CD4-positive, alpha-beta memory T cell (primary cell): ENCODE results near the gene PROK1. TPM values are rescaled to one million over a fixed set of nuclear protein-coding genes. Genes with fewer than 3 reads are reported as not detected.

ENCODE experiments used
- CTCF ChIA-PET: fragments of 350-600 bp; sonication (Branson Sonifier 250); formaldehyde crosslinking; loops from one replicate; lab custom pipeline; 2021; ENCODE audit warnings: inconsistent platforms; ENCODE audit not compliant: partially characterized antibody; lab: Charles Lee
- POLR2A ChIA-PET: fragments of 350-600 bp; sonication (Branson Sonifier 250); formaldehyde crosslinking; loops from one replicate; lab custom pipeline; 2021; ENCODE audit not compliant: partially characterized antibody; lab: Charles Lee
- DNase-seq, 5 donors: peaks; one replicate each; pipeline versions ENCODE4 v3.0.0 to v3.0.0-alpha.2; 2020 to 2022; ENCODE audit warnings: mixed read lengths in 1 of 5
- H3K27ac ChIP-seq: one replicate; pipeline ENCODE4 v1.7.0; 2013; ENCODE audit warnings: low read depth, low read length
- H3K27me3 ChIP-seq: 2 replicates; pipeline ENCODE4 v1.7.0; 2013; ENCODE audit warnings: mild to moderate bottlenecking, low read length, moderate library complexity; ENCODE audit not compliant: insufficient read depth
- H3K36me3 ChIP-seq: 2 replicates; pipeline ENCODE4 v1.7.0; 2013; ENCODE audit warnings: mild to moderate bottlenecking, low read length, moderate library complexity; ENCODE audit not compliant: insufficient read depth
- H3K4me1 ChIP-seq: 2 replicates; pipeline ENCODE4 v1.7.0; 2013; ENCODE audit warnings: mild to moderate bottlenecking, low read length, moderate library complexity; ENCODE audit not compliant: insufficient read depth
- H3K4me3 ChIP-seq, 2 donors: one replicate each; pipeline ENCODE4 v1.7.0; 2013; ENCODE audit warnings: low read length in 2 of 2, mild to moderate bottlenecking in 1 of 2
- H3K9me3 ChIP-seq, 2 donors: one replicate each; pipeline ENCODE4 v1.7.0; 2013; ENCODE audit warnings: low read length in 2 of 2, control low read depth in 1 of 2; ENCODE audit not compliant: control insufficient read depth in 1 of 2
- H3K27ac Mint-ChIP-seq, 7 donors: one replicate each; pipeline ENCODE4 v1.8.0; 2020 to 2021; ENCODE audit warnings: mixed read lengths in 7 of 7, mild to moderate bottlenecking in 6 of 7, inconsistent platforms in 3 of 7, moderate library complexity in 3 of 7
- H3K27me3 Mint-ChIP-seq, 2 donors: one replicate each; pipeline ENCODE4 v1.8.0; 2020 to 2021; ENCODE audit warnings: mixed read lengths in 2 of 2
- H3K36me3 Mint-ChIP-seq, 2 donors: one replicate each; pipeline ENCODE4 v1.8.0; 2020 to 2021; ENCODE audit warnings: mixed read lengths in 2 of 2, inconsistent platforms in 1 of 2, mild to moderate bottlenecking in 1 of 2
- H3K4me1 Mint-ChIP-seq, 4 donors: one replicate each; pipeline ENCODE4 v1.8.0; 2020 to 2021; ENCODE audit warnings: mixed read lengths in 4 of 4, mild to moderate bottlenecking in 1 of 4
- H3K4me3 Mint-ChIP-seq, 8 donors: one replicate each; pipeline ENCODE4 v1.8.0; 2020 to 2021; ENCODE audit warnings: mixed read lengths in 8 of 8, mild to moderate bottlenecking in 7 of 8, moderate library complexity in 6 of 8, inconsistent platforms in 3 of 8
- H3K9me3 Mint-ChIP-seq, 8 donors: one replicate each; pipeline ENCODE4 v1.8.0; 2020 to 2021; ENCODE audit warnings: mixed read lengths in 8 of 8, mild to moderate bottlenecking in 5 of 8, inconsistent platforms in 3 of 8, moderate library complexity in 1 of 8
- intact Hi-C: fragments of 100-400 bp; cut with micrococcal nuclease; formaldehyde crosslinking; loops from one replicate; pipeline ENCODE4 v1.15.1; 2023
- polyA plus RNA-seq, 2 donors: library from polyadenylated mRNA; unstranded; fragments of 300-500 nt; fragmentation: Illumina TruSeq; gene quantifications; one replicate each; pipeline ENCODE4 v1.2.3, GENCODE V29; 2021
- total RNA-seq, 2 experiments: library from RNA; stranded (reverse); gene quantifications; one replicate each; pipeline ENCODE4 v1.2.3, GENCODE V29; 2021

PROK1 gene
- total and polyA plus RNA-seq, 4 experiments from 2014 or later, result not detected

DNA sequence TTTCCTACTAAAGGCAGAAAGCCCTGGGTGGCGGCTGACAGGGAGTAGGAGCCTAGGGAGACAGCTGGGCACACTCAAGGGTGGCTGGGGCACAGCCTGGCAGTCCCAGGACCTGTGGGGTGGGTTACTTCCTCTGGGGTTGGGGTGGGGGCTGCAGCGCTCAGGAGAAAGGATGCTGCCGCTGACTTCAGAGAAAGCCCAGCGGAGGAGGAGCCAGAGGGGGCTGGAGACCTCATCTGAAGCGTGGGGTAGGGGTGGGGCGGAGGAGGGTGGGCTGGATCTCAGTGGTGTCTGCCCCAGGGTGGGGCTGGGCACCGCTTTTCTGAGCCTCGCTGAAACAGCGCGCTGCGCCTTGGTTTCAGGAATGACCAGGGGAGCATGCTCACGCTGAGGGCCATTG is 37.2 kb downstream of the PROK1 start:
- Histone ChIP-seq H3K4me1 (no peaks in the 10 kb centered on the region), H3K27ac (no peak overlapping the region), H3K4me3 (no peak overlapping the region), H3K27me3 (no peaks in the 10 kb centered on the region), H3K9me3 (no peaks in the 10 kb centered on the region), H3K36me3 (no peaks in the 10 kb centered on the region)
- ChIA-PET POLR2A (no interaction called here), CTCF (interaction anchor here (3.7 kb wide), 1 partner anchor 8 kb away, joined by 17 read pairs; no protein-coding TSS in a partner anchor)
- peaks cover 0 to 3% (median 2%) of the 10 kb centered on the region in 4 donors for H3K4me1 Mint-ChIP-seq
- DNase-seq, result no peak
- intact Hi-C loops, result no loop called here
- H3K27me3 Mint-ChIP-seq, result peaks cover 15 to 18% of the 10 kb centered on the region in 2 donors
- H3K9me3 Mint-ChIP-seq, result no peaks in the 10 kb centered on the region
- no peaks in the 10 kb centered on the region for H3K36me3 Mint-ChIP-seq
- H3K27ac Mint-ChIP-seq, result no peak overlapping the region
- no peak overlapping the region for H3K4me3 Mint-ChIP-seq

DNA sequence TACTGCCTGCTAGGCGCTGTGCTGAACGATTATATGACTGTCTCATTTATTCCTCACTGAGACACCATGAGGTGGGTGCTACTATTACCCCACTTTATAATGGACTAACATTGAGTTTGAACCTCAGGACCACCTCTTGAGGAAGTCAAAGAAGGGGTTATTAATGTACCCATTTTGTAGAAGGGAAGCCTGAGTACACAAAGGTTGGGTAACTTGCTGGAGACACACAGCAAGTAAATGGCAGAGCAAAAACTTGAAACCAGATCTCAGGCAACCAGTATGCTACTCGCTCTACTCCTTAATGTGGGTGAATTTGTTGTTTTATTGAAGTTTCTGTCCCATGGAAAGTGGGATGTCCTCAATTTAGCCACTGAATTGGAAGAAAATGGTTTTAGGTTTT is 37.9 kb downstream of the PROK1 start:
- no peaks in the 10 kb centered on the region for H3K36me3 Mint-ChIP-seq
- no peaks in the 10 kb centered on the region for H3K4me1 ChIP-seq
- CTCF ChIA-PET, result no interaction called here

DNA sequence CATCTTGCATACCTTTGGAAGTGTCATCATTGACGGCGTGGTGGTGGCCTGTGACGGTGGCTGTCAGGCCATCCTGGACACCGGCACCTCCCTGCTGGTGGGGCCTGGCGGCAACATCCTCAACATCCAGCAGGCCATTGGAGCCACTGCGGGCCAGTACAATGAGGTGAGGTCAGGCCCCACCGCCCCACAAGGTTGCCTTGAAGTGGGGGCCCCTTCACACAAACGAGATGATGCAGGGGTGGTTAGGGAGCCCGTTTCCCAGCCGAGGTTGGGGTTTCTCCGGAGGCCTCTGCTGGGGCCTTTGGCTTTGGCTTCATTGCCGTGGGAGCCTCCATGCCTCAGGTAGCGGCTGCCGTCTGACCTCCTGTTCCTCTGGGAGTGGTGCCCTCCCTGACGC is 38.5 kb downstream of the PROK1 start:
- no peaks in the 10 kb centered on the region for H3K4me1 Mint-ChIP-seq
- POLR2A ChIA-PET, result no interaction called here
- Histone ChIP-seq H3K4me3 (no peak overlapping the region), H3K27ac (no peak overlapping the region), H3K4me1 (no peaks in the 10 kb centered on the region), H3K27me3 (no peaks in the 10 kb centered on the region), H3K36me3 (no peaks in the 10 kb centered on the region), H3K9me3 (no peaks in the 10 kb centered on the region)
- no peak overlapping the region for H3K27ac Mint-ChIP-seq
- CTCF ChIA-PET, result interaction anchor here (1.0 to 2.6 kb wide), 2 partner anchors 9 to 282 kb away, joined by 3 to 6 read pairs; no protein-coding TSS in a partner anchor
- intact Hi-C loops, result no loop called here
- H3K27me3 Mint-ChIP-seq, result peaks cover 9 to 16% of the 10 kb centered on the region in 2 donors
- H3K9me3 Mint-ChIP-seq, result no peaks in the 10 kb centered on the region
- no peaks in the 10 kb centered on the region for H3K36me3 Mint-ChIP-seq
- DNase-seq, result no peak
- no peak overlapping the region for H3K4me3 Mint-ChIP-seq

More for the DNA sequence above, 37.9 kb downstream of the PROK1 start:
- H3K36me3 ChIP-seq, result no peaks in the 10 kb centered on the region
- DNase-seq, result no peak
- H3K9me3 ChIP-seq, result no peaks in the 10 kb centered on the region
- H3K27me3 Mint-ChIP-seq, result peaks cover 10 to 16% of the 10 kb centered on the region in 2 donors
- no peaks in the 10 kb centered on the region for H3K9me3 Mint-ChIP-seq
- intact Hi-C loops, result no loop called here
- H3K4me3 ChIP-seq, result no peak overlapping the region
- H3K27ac ChIP-seq, result no peak overlapping the region
- no peak overlapping the region for H3K27ac Mint-ChIP-seq
- H3K27me3 ChIP-seq, result no peaks in the 10 kb centered on the region
- H3K4me1 Mint-ChIP-seq, result no peaks in the 10 kb centered on the region
- POLR2A ChIA-PET, result no interaction called here
- H3K4me3 Mint-ChIP-seq, result no peak overlapping the region

DNA sequence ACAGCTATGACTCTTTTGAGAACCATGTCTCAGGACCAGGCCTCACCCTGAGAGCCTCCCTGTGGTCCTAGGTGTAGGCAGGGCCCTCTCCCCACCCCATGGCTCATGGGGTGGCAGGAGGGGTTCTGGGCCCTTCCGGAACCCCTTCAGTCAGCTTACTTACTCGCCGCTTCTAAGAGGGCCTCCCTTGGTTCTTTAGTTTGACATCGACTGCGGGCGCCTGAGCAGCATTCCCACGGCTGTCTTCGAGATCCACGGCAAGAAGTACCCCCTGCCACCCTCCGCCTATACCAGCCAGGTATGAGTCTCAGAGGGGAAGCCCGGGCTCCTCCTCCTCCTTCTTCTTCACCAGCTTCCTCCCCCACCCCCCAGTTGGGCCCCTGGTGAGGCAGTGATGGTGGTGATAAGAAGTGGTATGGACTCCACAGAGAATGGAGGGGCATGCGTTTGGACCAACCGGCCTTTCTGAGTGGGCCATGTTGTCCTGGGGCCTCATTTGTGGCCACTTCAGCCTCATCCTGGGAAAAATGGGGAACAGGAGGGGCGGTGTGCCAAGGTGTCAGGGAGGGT is 39.1 kb downstream of the PROK1 start:
- no peaks in the 10 kb centered on the region for H3K9me3 Mint-ChIP-seq
- intact Hi-C loops, result no loop called here
- no peak overlapping the region for H3K4me3 ChIP-seq

DNA sequence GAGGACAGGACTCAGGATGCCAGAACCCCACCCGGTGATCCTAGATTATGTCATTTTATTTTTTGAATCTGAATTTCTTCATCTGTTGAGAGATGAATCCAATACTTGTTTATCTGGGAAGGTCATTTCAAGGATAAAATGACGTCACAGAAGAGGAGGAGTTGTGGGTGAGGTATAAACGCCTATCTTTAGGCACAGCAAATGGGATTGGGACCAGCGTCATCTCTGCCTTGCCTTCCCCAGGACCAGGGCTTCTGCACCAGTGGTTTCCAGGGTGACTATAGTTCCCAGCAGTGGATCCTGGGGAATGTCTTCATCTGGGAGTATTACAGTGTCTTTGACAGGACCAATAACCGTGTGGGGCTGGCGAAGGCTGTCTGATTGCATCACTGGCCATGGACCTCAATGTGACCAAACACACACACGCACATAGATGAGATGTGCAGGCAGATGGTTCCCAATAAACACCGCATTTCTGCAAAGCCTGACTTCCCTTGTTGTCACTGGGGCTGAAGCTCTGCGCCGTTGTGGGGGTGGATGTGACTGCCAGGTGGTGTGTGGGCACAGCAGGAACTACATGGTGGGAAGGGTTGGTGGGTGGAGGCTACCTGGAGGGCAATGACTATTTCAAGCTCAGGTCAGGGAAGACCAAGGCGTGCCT is 40.0 kb downstream of the PROK1 start:
- H3K9me3 Mint-ChIP-seq, result no peaks in the 10 kb centered on the region
- H3K27ac Mint-ChIP-seq, result peak overlapping the region in 1 of 7 donors; percentile 3
- H3K36me3 ChIP-seq, result no peaks in the 10 kb centered on the region
- no peak overlapping the region for H3K4me3 ChIP-seq
- POLR2A ChIA-PET, result no interaction called here
- H3K27me3 ChIP-seq, result no peaks in the 10 kb centered on the region
- no peaks in the 10 kb centered on the region for H3K4me1 ChIP-seq
- no peaks in the 10 kb centered on the region for H3K36me3 Mint-ChIP-seq
- H3K9me3 ChIP-seq, result no peaks in the 10 kb centered on the region
- H3K27ac ChIP-seq, result no peak overlapping the region
- DNase-seq, result no peak
- H3K4me1 Mint-ChIP-seq, result no peaks in the 10 kb centered on the region
- peaks cover 2 to 8% of the 10 kb centered on the region in 2 donors for H3K27me3 Mint-ChIP-seq
- CTCF ChIA-PET, result interaction anchor here (2.6 kb wide), 1 partner anchor 283 kb away, joined by 6 read pairs; no protein-coding TSS in a partner anchor
- no peak overlapping the region for H3K4me3 Mint-ChIP-seq
- intact Hi-C loops, result no loop called here

More for the DNA sequence above, 39.1 kb downstream of the PROK1 start:
- Histone ChIP-seq H3K27me3 (no peaks in the 10 kb centered on the region), H3K4me1 (no peaks in the 10 kb centered on the region), H3K9me3 (no peaks in the 10 kb centered on the region), H3K27ac (no peak overlapping the region), H3K36me3 (no peaks in the 10 kb centered on the region)
- H3K27me3 Mint-ChIP-seq, result peaks cover 7 to 12% of the 10 kb centered on the region in 2 donors
- DNase-seq, result no peak
- ChIA-PET CTCF (interaction anchor here (1.0 to 2.6 kb wide), 2 partner anchors 10 to 282 kb away, joined by 3 to 6 read pairs; no protein-coding TSS in a partner anchor), POLR2A (no interaction called here)
- no peak overlapping the region for H3K4me3 Mint-ChIP-seq
- no peaks in the 10 kb centered on the region for H3K4me1 Mint-ChIP-seq
- H3K27ac Mint-ChIP-seq, result no peak overlapping the region
- H3K36me3 Mint-ChIP-seq, result no peaks in the 10 kb centered on the region

DNA sequence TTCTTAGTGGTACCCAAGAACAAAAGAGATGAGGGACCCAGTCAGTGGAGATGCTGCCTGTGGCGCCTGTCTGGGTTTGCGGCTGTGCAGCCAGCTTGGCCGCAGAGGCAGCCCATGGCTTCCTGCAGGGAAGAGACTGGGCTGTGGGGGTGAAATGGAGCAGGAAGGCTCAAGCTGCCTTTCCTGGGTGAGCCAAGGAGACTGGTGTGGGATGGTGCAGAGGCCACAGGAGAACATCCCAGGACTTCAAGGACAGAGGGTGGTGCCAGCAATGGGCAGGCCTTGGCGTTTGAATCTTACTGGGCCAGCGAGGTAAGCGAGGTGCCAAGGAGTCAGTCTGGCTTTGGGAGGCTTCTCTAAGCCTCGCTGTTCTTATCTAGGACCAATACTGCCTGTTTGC is 41.6 kb downstream of the PROK1 start:
- peaks cover 2 to 4% of the 10 kb centered on the region in 2 donors for H3K27me3 Mint-ChIP-seq
- no peak overlapping the region for H3K27ac Mint-ChIP-seq
- no peaks in the 10 kb centered on the region for H3K9me3 Mint-ChIP-seq
- Histone ChIP-seq H3K9me3 (no peaks in the 10 kb centered on the region), H3K27ac (no peak overlapping the region), H3K27me3 (no peaks in the 10 kb centered on the region), H3K4me1 (no peaks in the 10 kb centered on the region), H3K36me3 (no peaks in the 10 kb centered on the region), H3K4me3 (no peak overlapping the region)
- H3K36me3 Mint-ChIP-seq, result no peaks in the 10 kb centered on the region
- intact Hi-C loops, result no loop called here
- no peak for DNase-seq
- ChIA-PET CTCF (interaction anchor here (0.9 kb wide), 1 partner anchor 49 kb away, joined by 3 read pairs; no protein-coding TSS in a partner anchor), POLR2A (no interaction called here)
- no peaks in the 10 kb centered on the region for H3K4me1 Mint-ChIP-seq
- no peak overlapping the region for H3K4me3 Mint-ChIP-seq

DNA sequence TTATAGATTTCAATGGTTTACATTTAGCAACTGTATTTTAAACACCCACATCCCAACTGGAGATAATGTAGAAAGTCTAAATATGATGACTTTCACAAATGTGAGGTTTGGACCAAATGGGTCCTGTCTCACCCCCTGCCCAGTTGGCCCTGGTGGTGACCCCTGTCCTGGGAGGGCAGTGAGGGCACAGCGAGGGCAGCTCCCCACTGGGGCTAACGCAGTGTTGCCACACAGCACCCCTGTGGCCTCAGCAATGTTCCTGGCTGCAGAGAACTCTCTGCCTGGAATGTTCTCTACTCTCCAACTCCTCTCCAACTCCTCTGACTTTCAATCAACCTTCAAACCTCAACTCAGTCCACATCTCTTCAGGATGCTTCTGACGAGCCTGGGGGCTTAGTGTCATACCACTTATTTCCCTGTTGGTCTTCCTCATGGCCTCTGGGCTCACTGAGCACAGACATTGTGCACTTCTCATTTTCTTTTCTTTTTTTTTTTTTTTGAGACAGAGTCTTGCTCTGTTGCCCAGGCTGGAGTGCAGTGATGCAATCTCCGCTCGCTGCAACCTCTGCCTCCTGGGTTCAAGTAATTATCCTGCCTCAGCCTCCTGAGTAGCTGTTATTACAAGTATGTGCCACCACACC is 42.2 kb downstream of the PROK1 start:
- intact Hi-C loops, result no loop called here
- peak overlapping the region in 1 of 7 donors; percentile 6 for H3K27ac Mint-ChIP-seq
- H3K27me3 Mint-ChIP-seq, result no peaks in the 10 kb centered on the region
- H3K9me3 Mint-ChIP-seq, result no peaks in the 10 kb centered on the region
- Histone ChIP-seq H3K9me3 (no peaks in the 10 kb centered on the region), H3K4me1 (no peaks in the 10 kb centered on the region), H3K27ac (no peak overlapping the region), H3K36me3 (no peaks in the 10 kb centered on the region), H3K27me3 (no peaks in the 10 kb centered on the region), H3K4me3 (no peak overlapping the region)
- H3K4me1 Mint-ChIP-seq, result no peaks in the 10 kb centered on the region
- no peak for DNase-seq
- CTCF ChIA-PET, result no interaction called here
- POLR2A ChIA-PET, result no interaction called here
- H3K36me3 Mint-ChIP-seq, result no peaks in the 10 kb centered on the region
- no peak overlapping the region for H3K4me3 Mint-ChIP-seq
